ENCODE measurements around the gene NR1H2.
"Not testable (repeated sequence)": the region's sequence is repeated elsewhere in the genome, so short reads cannot be mapped to it uniquely, and the experiment has no call there.

NR1H2 gene

GRCh38 chr19:50347089-50347581 is 29.1 kb upstream of the NR1H2 start:
- not testable (repeated sequence) for DNase-seq

GRCh38 chr19:50349277-50350057 is 26.8 kb upstream of the NR1H2 start:
- no peak for DNase-seq

- no peak for DNase-seq
Observed at GRCh38 chr19:50352242-50352641, 24.0 kb upstream of the NR1H2 start.

- not testable (repeated sequence) for DNase-seq
Observed at GRCh38 chr19:50353487-50353880, 22.8 kb upstream of the NR1H2 start.

GRCh38 chr19:50356691-50357177 is 19.5 kb upstream of the NR1H2 start:
- no peak for DNase-seq

DNA sequence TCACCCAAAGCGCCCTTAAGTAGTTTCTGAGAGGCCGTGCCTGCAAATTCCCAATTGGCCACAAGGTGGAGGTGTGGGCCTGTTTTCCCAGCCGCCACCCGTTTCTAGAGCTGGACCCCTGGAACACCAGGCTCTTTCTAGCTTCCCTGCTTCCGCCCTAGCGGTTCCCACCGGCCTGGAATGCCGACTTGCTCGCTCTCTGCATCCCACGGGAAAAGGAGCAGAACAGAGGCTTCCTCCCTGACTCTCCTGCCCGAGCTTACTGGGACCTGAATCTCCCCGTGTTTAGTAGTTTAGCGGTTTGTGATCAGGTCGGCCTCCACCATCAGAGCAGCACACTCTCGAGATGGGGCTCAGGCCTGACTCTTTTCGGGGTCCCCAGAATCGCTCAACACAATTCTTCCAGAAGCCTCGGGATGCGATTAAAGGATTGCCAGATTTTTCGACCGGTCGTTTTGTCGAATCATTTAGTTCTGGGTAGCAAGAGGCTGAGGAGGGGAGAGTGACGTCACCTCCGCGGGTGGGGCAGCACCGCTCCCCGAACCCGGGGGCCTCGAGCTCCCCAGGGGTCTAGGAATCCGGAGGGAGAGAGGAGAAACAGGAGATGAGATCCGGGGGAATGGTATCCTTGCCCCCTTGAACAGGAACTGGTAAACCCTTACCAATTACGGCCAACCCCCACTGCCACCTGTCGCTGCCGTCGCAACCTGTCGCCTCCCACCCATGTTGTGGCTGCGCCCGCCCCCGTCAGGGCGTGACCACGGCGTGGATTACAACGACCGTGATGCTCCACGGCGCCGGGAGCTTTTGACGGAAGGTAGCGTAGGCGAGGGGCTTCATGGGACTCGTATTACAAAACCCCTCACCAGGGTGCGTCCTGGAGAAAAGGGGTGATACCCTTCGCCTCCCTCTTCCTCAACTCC is 18.8 kb upstream of the NR1H2 start:
- DNase-seq: peak; percentile 51 to 56

GRCh38 chr19:50358483-50359327 is 17.6 kb upstream of the NR1H2 start:
- no peak for DNase-seq

- DNase-seq: no peak
Observed at GRCh38 chr19:50359328-50359818, 16.9 kb upstream of the NR1H2 start.

- DNase-seq: no peak
Observed at GRCh38 chr19:50361290-50362029, 14.8 kb upstream of the NR1H2 start.

- no peak for DNase-seq
Observed at GRCh38 chr19:50362030-50362412, 14.2 kb upstream of the NR1H2 start.

DNA sequence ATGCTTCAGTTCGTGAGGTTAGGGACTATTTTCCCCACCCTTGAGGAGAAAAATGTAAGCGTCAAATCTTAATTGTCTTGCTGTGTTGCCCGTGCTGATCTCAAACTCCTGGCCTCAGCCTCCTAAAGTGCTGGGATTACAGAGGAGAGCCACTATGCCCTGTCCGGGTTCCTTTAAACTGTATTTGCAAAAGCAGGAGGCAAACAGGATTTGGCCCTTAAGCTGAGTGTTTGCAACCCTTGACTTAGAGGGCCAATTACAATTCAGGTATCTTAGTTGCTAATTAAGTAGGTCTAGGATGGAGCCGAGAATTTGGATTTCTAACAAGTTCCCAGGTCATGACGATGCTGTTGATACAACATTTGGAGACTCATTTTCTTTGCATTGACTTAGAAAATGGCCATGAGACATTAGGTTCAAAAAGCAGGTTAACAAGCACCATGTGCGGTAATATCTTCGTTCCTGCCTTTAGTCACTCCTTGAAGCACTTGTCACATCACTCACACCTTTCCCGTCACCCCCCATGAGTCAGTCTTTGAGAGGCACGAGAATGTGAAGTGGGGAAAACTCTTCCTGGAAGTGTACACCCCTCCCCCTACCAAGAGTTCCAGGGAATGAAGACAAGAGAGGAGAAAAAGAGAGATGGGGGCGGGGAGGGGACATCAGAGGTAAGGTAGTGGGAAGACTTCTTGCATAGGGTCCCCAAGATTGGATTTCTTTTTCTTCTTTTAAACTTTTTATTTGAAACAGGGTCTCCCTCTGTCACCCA is 13.4 kb upstream of the NR1H2 start:
- DNase-seq: no peak

- no peak for DNase-seq
Observed at GRCh38 chr19:50365434-50366306, 10.6 kb upstream of the NR1H2 start, which contains the start of gene NAPSA. Gene NAPSA (minus strand): TSS chr19:50365639. CDS start chr19:50365621, 18 bp downstream.

- DNase-seq: peak; percentile 72 to 74
Observed at GRCh38 chr19:50368649-50369570, 7.3 kb upstream of the NR1H2 start.

DNA sequence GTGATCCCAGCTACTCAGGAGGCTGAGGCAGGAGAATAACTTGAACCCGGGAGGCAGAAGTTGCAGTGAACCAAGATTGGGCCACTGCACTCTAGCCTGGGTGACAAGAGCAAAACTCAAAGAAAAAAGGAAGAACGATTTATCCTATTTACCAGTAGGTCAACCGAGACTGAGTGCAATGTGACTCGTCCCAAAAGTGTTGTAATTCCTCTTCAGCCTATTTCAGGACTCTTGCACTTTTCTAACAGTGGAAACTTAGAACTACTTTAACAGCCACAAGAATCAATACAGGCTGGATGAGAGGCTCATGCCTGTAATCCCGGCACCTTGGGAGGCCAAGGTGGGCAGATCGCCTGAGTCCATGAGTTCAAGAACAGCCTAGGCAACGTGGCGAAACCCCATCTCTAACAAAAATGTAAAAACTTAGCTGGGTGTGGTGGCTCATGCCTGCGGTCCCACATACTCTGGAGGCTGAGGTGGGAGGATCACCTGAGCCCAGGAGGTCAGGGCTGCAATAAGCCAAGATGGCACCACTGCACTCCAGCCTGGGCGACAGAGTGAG is 4.3 kb upstream of the NR1H2 start:
- no peak for DNase-seq

- peak; percentile 14 to 40 for DNase-seq
Observed at GRCh38 chr19:50377051-50377461, 799 bp downstream of the NR1H2 start.

DNA sequence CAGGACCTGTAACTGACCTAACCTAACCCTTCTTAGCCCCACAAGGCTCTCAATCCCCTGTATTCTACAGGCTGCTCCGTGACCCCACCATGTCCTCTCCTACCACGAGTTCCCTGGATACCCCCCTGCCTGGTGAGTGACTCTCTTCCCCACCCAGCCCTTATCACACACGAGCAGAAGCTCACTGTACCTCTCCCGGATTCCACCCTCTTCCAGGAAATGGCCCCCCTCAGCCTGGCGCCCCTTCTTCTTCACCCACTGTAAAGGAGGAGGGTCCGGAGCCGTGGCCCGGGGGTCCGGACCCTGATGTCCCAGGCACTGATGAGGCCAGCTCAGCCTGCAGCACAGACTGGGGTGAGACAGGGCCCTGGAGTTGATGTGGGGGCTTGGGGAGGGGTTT is 1.3 kb downstream of the NR1H2 start:
- no peak for DNase-seq

GRCh38 chr19:50378169-50378862 is 2.1 kb downstream of the NR1H2 start:
- no peak for DNase-seq

- no peak for DNase-seq
Observed at GRCh38 chr19:50378863-50379236, 2.6 kb downstream of the NR1H2 start.
